Measurements from ENCODE around the gene IL34. TPM values are rescaled to one million over a fixed set of nuclear protein-coding genes. Genes with fewer than 3 reads are reported as not detected.

Gene IL34
- total and polyA plus RNA-seq, 2 of the 8 experiments (the other 6 are each of a cell fraction or from before 2014, with no cell fraction given): 4.6 to 5.6 TPM

- TF ChIP-seq SRF (IDR thresholded peaks at IDR 0.05; ENCODE audit: low read depth, low read length): no peak
- TF ChIP-seq NANOG (IDR thresholded peaks at IDR 0.05; ENCODE audit: insufficient read depth, low read depth, low read length, poor library complexity, severe bottlenecking): no peak
- TF ChIP-seq SP4 (IDR thresholded peaks at IDR 0.05; ENCODE audit: low read length): no peak
- TF ChIP-seq SP1 (IDR thresholded peaks at IDR 0.05; ENCODE audit: low read depth, low read length): no peak
- TF ChIP-seq EP300 (IDR thresholded peaks at IDR 0.05; ENCODE audit: borderline replicate concordance in 1 of 2, low read depth in 2 of 2, low read length in 2 of 2): no peak
- no peak for TF ChIP-seq BRCA1 (IDR thresholded peaks at IDR 0.05; ENCODE audit: low read depth, low read length)
- TF ChIP-seq CEBPB (IDR thresholded peaks at IDR 0.05; ENCODE audit: low read depth, low read length): no peak
- TF ChIP-seq POLR2AphosphoS5 (IDR thresholded peaks at IDR 0.05; ENCODE audit: low read depth, low read length): no peak
- no peak for TF ChIP-seq TBP (IDR thresholded peaks at IDR 0.05; ENCODE audit: low read depth, low read length)
- TF ChIP-seq EGR1 (IDR thresholded peaks at IDR 0.05; ENCODE audit: borderline replicate concordance, low read depth, low read length): no peak
- no peak for TF ChIP-seq KDM5A (IDR thresholded peaks at IDR 0.05; ENCODE audit: low read length)
- TF ChIP-seq YY1 (IDR thresholded peaks at IDR 0.05; ENCODE audit: low read depth, low read length): no peak
- Histone ChIP-seq H2AK5ac (ENCODE audit: low read depth, low read length) (no peak overlapping the region), H2BK5ac (ENCODE audit: low read depth, low read length) (no peak overlapping the region), H3K4me3 (ENCODE audit: extremely low read depth in 1 of 4, insufficient read depth in 2 of 4, low read depth in 3 of 4, low read length in 4 of 4) (no peak overlapping the region), H3K56ac (replicated peaks; ENCODE audit: insufficient read length, low read depth, low read length) (no peak overlapping the region), H3K36me3 (ENCODE audit: control insufficient read depth in 2 of 4, insufficient read depth in 4 of 4, low read length in 3 of 4) (peaks cover 0 to 19% (median 7%) of the 10 kb centered on the region in 4 experiments; a peak in 3 of 8 replicates), H2BK120ac (replicated peaks; ENCODE audit: low read depth, low read length) (no peak overlapping the region), H2BK12ac (ENCODE audit: low read depth, low read length) (no peak overlapping the region), H2AFZ (ENCODE audit: low read length) (no peak overlapping the region), H4K8ac (ENCODE audit: extremely low read depth, insufficient read depth, low read length) (no peak overlapping the region), H3K27me3 (replicated peaks in 1 of 4; ENCODE audit: control insufficient read depth in 3 of 4, extremely low read depth in 1 of 4, insufficient read depth in 3 of 4, low read length in 3 of 4) (no peaks in the 10 kb centered on the region), H3K14ac (ENCODE audit: insufficient read length) (no peak overlapping the region), H3K9me3 (ENCODE audit: insufficient read depth in 2 of 2, low read depth in 1 of 2, low read length in 1 of 2) (no peaks in the 10 kb centered on the region), H3K79me1 (ENCODE audit: low read depth, low read length) (no peaks in the 10 kb centered on the region), H3K27ac (ENCODE audit: low read depth, low read length) (no peak overlapping the region), H3K23ac (ENCODE audit: insufficient read length) (no peak overlapping the region), H3K23me2 (ENCODE audit: low read depth, low read length) (no peaks in the 10 kb centered on the region), H3K9ac (replicated peaks in 1 of 4; ENCODE audit: extremely low read depth in 1 of 4, low read depth in 3 of 4, low read length in 3 of 4) (no peak overlapping the region), H4K20me1 (replicated peaks in 1 of 2; ENCODE audit: control insufficient read depth in 1 of 2, insufficient read depth in 2 of 2, low read length in 2 of 2) (peaks cover 0 to under 1% of the 10 kb centered on the region in 2 experiments), H3K4me1 (replicated peaks in 1 of 4; ENCODE audit: control insufficient read depth in 3 of 4, insufficient read depth in 4 of 4, low read length in 3 of 4) (no peaks in the 10 kb centered on the region), H3K4me2 (ENCODE audit: insufficient read depth in 1 of 2, low read depth in 2 of 2, low read length in 2 of 2) (no peak overlapping the region), H4K5ac (ENCODE audit: insufficient read length, low read depth, low read length) (no peak overlapping the region), H3K4ac (replicated peaks; ENCODE audit: insufficient read length, low read depth, low read length) (no peak overlapping the region), H3K18ac (ENCODE audit: extremely low read depth, low read length) (no peak overlapping the region), H3K79me2 (ENCODE audit: control insufficient read depth in 1 of 2, insufficient read depth in 2 of 2, low read length in 2 of 2) (no peaks in the 10 kb centered on the region), H4K91ac (replicated peaks; ENCODE audit: insufficient read length, low read length) (no peak overlapping the region), H2BK15ac (ENCODE audit: low read length) (no peak overlapping the region), H2BK20ac (ENCODE audit: low read length) (no peak overlapping the region)
- WGBS, 2 experiments (ENCODE audit: extremely low coverage in 1 of 2, insufficient coverage in 1 of 2, insufficient read length in 1 of 2, insufficient replicate concordance in 2 of 2, low coverage in 1 of 2, low lambda C conversion rate in 2 of 2, missing lambda C conversion rate in 1 of 2): 93% methylated on average over 2 of the region's 2 CpGs; no CpG with 5 or more reads in 1 of the 2 experiments
- no peak for DNase-seq (ENCODE audit: low read depth in 1 of 2, low spot score in 2 of 2)
- CTCF ChIA-PET (ENCODE audit: partially characterized antibody): interaction anchor here (1.4 to 4.2 kb wide), 3 partner anchors 9 to 100 kb away, joined by 4 to 24 read pairs (median 10); no protein-coding TSS in a partner anchor
- POLR2A ChIA-PET (ENCODE audit: partially characterized antibody): no interaction called here
- no peak for FAIRE-seq
These were observed 23.8 kb downstream of the IL34 start for GRCh38 chr16:70670175-70670574.

Data from H1 (cell line).